Measurements from ENCODE around the gene LARGE1. TPM values are rescaled to one million over a fixed set of nuclear protein-coding genes. Genes with fewer than 3 reads are reported as not detected.

Gene LARGE1
- total and polyA plus RNA-seq, 2 experiments from 2014 or later = 21.2 to 23.6 TPM

GRCh38 chr22:33828302-33828701 is 92.0 kb downstream of the LARGE1 start:
- WGBS (ENCODE audit: low lambda C conversion rate, missing lambda C conversion rate) = 93% methylated on average over 3 of the region's 3 CpGs
- Histone ChIP-seq H3K4me1 (ENCODE audit: insufficient read depth) (no peaks in the 10 kb centered on the region), H3K4me3 (no peak overlapping the region), H3K36me3 (replicated peaks; ENCODE audit: insufficient read depth, low read depth) (no peaks in the 10 kb centered on the region), H2AFZ (no peak overlapping the region), H3K9me2 (replicated peaks; ENCODE audit: insufficient read depth) (no peaks in the 10 kb centered on the region), H3K4me2 (no peak overlapping the region), H3K9me3 (ENCODE audit: low read depth) (no peaks in the 10 kb centered on the region), H4K20me1 (ENCODE audit: insufficient read depth, poor library complexity, severe bottlenecking) (no peaks in the 10 kb centered on the region), H3K27me3 (no peaks in the 10 kb centered on the region), H3K27ac (no peak overlapping the region), H3K79me2 (peaks cover 64% of the 10 kb centered on the region)
- no peak for TF ChIP-seq CTCF (IDR thresholded peaks at IDR 0.05; ENCODE audit: poor library complexity)
- TF ChIP-seq EZH2phosphoT487 (IDR thresholded peaks at IDR 0.05; ENCODE audit: low read depth, severe bottlenecking, unreplicated experiment) = no peak
- no peak for TF ChIP-seq EZH2 (IDR thresholded peaks at IDR 0.05; ENCODE audit: borderline replicate concordance)
- DNase-seq (ENCODE audit: low spot score) = no peak

DNA sequence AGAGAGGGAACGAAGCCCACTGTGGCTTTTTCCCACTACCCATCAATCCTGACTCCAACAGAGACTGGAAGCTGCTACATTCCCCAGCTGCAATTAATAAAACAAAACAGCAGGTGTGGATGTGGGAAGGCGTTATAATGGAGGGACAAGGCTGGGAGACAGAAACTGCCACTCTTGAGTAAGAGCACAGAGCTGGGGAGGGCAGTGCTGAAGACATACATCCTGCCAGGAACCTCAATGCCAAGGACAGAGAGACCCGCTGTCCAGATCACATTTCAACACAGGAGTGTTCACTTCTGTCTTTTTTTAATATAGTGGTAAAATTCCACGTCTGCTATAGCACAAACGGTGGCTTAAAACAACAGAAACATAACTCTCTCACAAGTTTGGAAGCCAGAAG is 94.5 kb downstream of the LARGE1 start:
- Histone ChIP-seq H3K36me3 (replicated peaks; ENCODE audit: insufficient read depth, low read depth) (no peaks in the 10 kb centered on the region), H3K4me2 (no peak overlapping the region), H3K27me3 (no peaks in the 10 kb centered on the region), H4K20me1 (ENCODE audit: insufficient read depth, poor library complexity, severe bottlenecking) (no peaks in the 10 kb centered on the region), H3K27ac (no peak overlapping the region), H3K9me2 (replicated peaks; ENCODE audit: insufficient read depth) (no peaks in the 10 kb centered on the region), H3K4me3 (no peak overlapping the region), H3K79me2 (peaks cover 54% of the 10 kb centered on the region), H3K4me1 (ENCODE audit: insufficient read depth) (no peaks in the 10 kb centered on the region), H3K9me3 (ENCODE audit: low read depth) (no peaks in the 10 kb centered on the region), H2AFZ (no peak overlapping the region)
- WGBS (ENCODE audit: low lambda C conversion rate, missing lambda C conversion rate) = 80% methylated on average over 5 of the region's 5 CpGs
- no peak for DNase-seq (ENCODE audit: low spot score)
- TF ChIP-seq EZH2phosphoT487 (IDR thresholded peaks at IDR 0.05; ENCODE audit: low read depth, severe bottlenecking, unreplicated experiment) (no peak), CTCF (IDR thresholded peaks at IDR 0.05; ENCODE audit: poor library complexity) (no peak)

GRCh38 chr22:33823552-33823951 is 96.7 kb downstream of the LARGE1 start:
- 87% methylated on average over 8 of the region's 8 CpGs for WGBS (ENCODE audit: low lambda C conversion rate, missing lambda C conversion rate)
- H3K4me3 ChIP-seq = no peak overlapping the region
- H3K4me2 ChIP-seq = no peak overlapping the region
- no peaks in the 10 kb centered on the region for H4K20me1 ChIP-seq (ENCODE audit: insufficient read depth, poor library complexity, severe bottlenecking)
- H3K79me2 ChIP-seq = peaks cover 37% of the 10 kb centered on the region
- no peaks in the 10 kb centered on the region for H3K9me2 ChIP-seq (replicated peaks; ENCODE audit: insufficient read depth)
- DNase-seq (ENCODE audit: low spot score) = peak; percentile 17
- no peak overlapping the region for H2AFZ ChIP-seq
- no peaks in the 10 kb centered on the region for H3K4me1 ChIP-seq (ENCODE audit: insufficient read depth)
- no peak overlapping the region for H3K27ac ChIP-seq
- H3K36me3 ChIP-seq (replicated peaks; ENCODE audit: insufficient read depth, low read depth) = no peaks in the 10 kb centered on the region
- H3K9me3 ChIP-seq (ENCODE audit: low read depth) = no peaks in the 10 kb centered on the region
- TF ChIP-seq EZH2 (IDR thresholded peaks at IDR 0.05; ENCODE audit: borderline replicate concordance) = no peak
- no peak for TF ChIP-seq CTCF (IDR thresholded peaks at IDR 0.05; ENCODE audit: poor library complexity)
- H3K27me3 ChIP-seq = no peaks in the 10 kb centered on the region

- H3K9me3 ChIP-seq (ENCODE audit: low read depth) = no peaks in the 10 kb centered on the region
- TF ChIP-seq EZH2phosphoT487 (IDR thresholded peaks at IDR 0.05; ENCODE audit: low read depth, severe bottlenecking, unreplicated experiment) (no peak), CTCF (IDR thresholded peaks at IDR 0.05; ENCODE audit: poor library complexity) (no peak), EZH2 (IDR thresholded peaks at IDR 0.05; ENCODE audit: borderline replicate concordance) (no peak)
- 86% methylated on average over 4 of the region's 4 CpGs for WGBS (ENCODE audit: low lambda C conversion rate, missing lambda C conversion rate)
- H3K4me3 ChIP-seq = no peak overlapping the region
- H2AFZ ChIP-seq = no peak overlapping the region
- no peak for DNase-seq (ENCODE audit: low spot score)
- H4K20me1 ChIP-seq (ENCODE audit: insufficient read depth, poor library complexity, severe bottlenecking) = no peaks in the 10 kb centered on the region
- H3K79me2 ChIP-seq = peaks cover 22% of the 10 kb centered on the region
- H3K4me1 ChIP-seq (ENCODE audit: insufficient read depth) = no peaks in the 10 kb centered on the region
- H3K9me2 ChIP-seq (replicated peaks; ENCODE audit: insufficient read depth) = no peaks in the 10 kb centered on the region
- no peak overlapping the region for H3K27ac ChIP-seq
- no peaks in the 10 kb centered on the region for H3K27me3 ChIP-seq
- no peak overlapping the region for H3K4me2 ChIP-seq
- no peaks in the 10 kb centered on the region for H3K36me3 ChIP-seq (replicated peaks; ENCODE audit: insufficient read depth, low read depth)
Measured at GRCh38 chr22:33821290-33821689, 99.0 kb downstream of the LARGE1 start.

Measured in hepatocyte (in vitro differentiated cells).